ENCODE data around the gene KIF12. TPM values are rescaled to one million over a fixed set of nuclear protein-coding genes. Genes with fewer than 3 reads are reported as not detected.

KIF12 gene
- total RNA-seq, 1 donor from 2014 or later, result 0.34 TPM

- Mint-ChIP-seq H3K4me1 (ENCODE audit: low read depth, unreplicated experiment) (no peaks in the 10 kb centered on the region), H3K27ac (ENCODE audit: unreplicated experiment) (no peak within 1 kb of the TSS), H3K36me3 (ENCODE audit: low read depth, unreplicated experiment) (no peaks in the 10 kb centered on the region), H3K9me3 (ENCODE audit: unreplicated experiment) (peaks cover 3% of the 10 kb centered on the region), H3K27me3 (ENCODE audit: low read depth, unreplicated experiment) (peaks cover 59% of the 10 kb centered on the region), H3K4me3 (ENCODE audit: unreplicated experiment) (peak within 1 kb of the TSS; percentile 48)
- Histone ChIP-seq H3K79me2 (ENCODE audit: insufficient read depth, low read length) (no peaks in the 10 kb centered on the region), H2AFZ (ENCODE audit: low read depth, low read length) (no peak within 1 kb of the TSS), H3K9ac (ENCODE audit: low read length) (no peak within 1 kb of the TSS), H3K4me3 (ENCODE audit: insufficient read depth, low read depth, low read length) (no peak within 1 kb of the TSS), H3K36me3 (ENCODE audit: insufficient read depth, low read length) (no peaks in the 10 kb centered on the region), H3K27ac (ENCODE audit: low read depth, low read length) (no peak within 1 kb of the TSS), H3K4me2 (ENCODE audit: low read length) (no peak within 1 kb of the TSS), H3K27me3 (ENCODE audit: insufficient read depth, low read length) (peaks cover 21% of the 10 kb centered on the region), H4K20me1 (ENCODE audit: insufficient read depth, low read length) (no peaks in the 10 kb centered on the region), H3K9me3 (ENCODE audit: insufficient read depth, low read depth, low read length) (peaks cover 7% of the 10 kb centered on the region), H3K4me1 (ENCODE audit: insufficient read depth, low read length) (no peaks in the 10 kb centered on the region)
- TF ChIP-seq CTCF (IDR thresholded peaks at IDR 0.05; ENCODE audit: insufficient read depth, low read depth, low read length), result no peak
- no peak for TF ChIP-seq EZH2 (IDR thresholded peaks at IDR 0.05; ENCODE audit: insufficient read depth, low read length)
- FAIRE-seq (no peak), DNase-seq (ENCODE audit: low read depth) (no peak)
Observed at GRCh38 chr9:114078021-114078780, 20.9 kb downstream of the KIF12 start, which contains the start of gene AMBP. Gene AMBP, minus strand, starts transcription at chr9:114078300. Its CDS starts 91 bp downstream, at chr9:114078209.

GRCh38 chr9:114077162-114077837 is 21.8 kb downstream of the KIF12 start:
- Histone ChIP-seq H4K20me1 (ENCODE audit: insufficient read depth, low read length) (no peaks in the 10 kb centered on the region), H2AFZ (ENCODE audit: low read depth, low read length) (no peak overlapping the region), H3K4me1 (ENCODE audit: insufficient read depth, low read length) (no peaks in the 10 kb centered on the region), H3K4me2 (ENCODE audit: low read length) (no peak overlapping the region), H3K27ac (ENCODE audit: low read depth, low read length) (no peak overlapping the region), H3K27me3 (ENCODE audit: insufficient read depth, low read length) (peaks cover 21% of the 10 kb centered on the region), H3K9ac (ENCODE audit: low read length) (no peak overlapping the region), H3K36me3 (ENCODE audit: insufficient read depth, low read length) (no peaks in the 10 kb centered on the region), H3K79me2 (ENCODE audit: insufficient read depth, low read length) (no peaks in the 10 kb centered on the region), H3K4me3 (ENCODE audit: insufficient read depth, low read depth, low read length) (no peak overlapping the region), H3K9me3 (ENCODE audit: insufficient read depth, low read depth, low read length) (peaks cover 7% of the 10 kb centered on the region)
- H3K4me1 Mint-ChIP-seq (ENCODE audit: low read depth, unreplicated experiment), result no peaks in the 10 kb centered on the region
- H3K9me3 Mint-ChIP-seq (ENCODE audit: unreplicated experiment), result peaks cover 3% of the 10 kb centered on the region
- DNase-seq (ENCODE audit: low read depth) (no peak), FAIRE-seq (no peak)
- peaks cover 67% of the 10 kb centered on the region for H3K27me3 Mint-ChIP-seq (ENCODE audit: low read depth, unreplicated experiment)
- no peak overlapping the region for H3K27ac Mint-ChIP-seq (ENCODE audit: unreplicated experiment)
- peak overlapping the region; percentile 48 for H3K4me3 Mint-ChIP-seq (ENCODE audit: unreplicated experiment)
- no peaks in the 10 kb centered on the region for H3K36me3 Mint-ChIP-seq (ENCODE audit: low read depth, unreplicated experiment)
- TF ChIP-seq CTCF (IDR thresholded peaks at IDR 0.05; ENCODE audit: insufficient read depth, low read depth, low read length) (no peak), EZH2 (IDR thresholded peaks at IDR 0.05; ENCODE audit: insufficient read depth, low read length) (no peak)

Measured in astrocyte (in vitro differentiated cells and primary cell).